Psoas muscle (tissue), 8 donors: ENCODE data around the gene KRT35. TPM values are rescaled to one million over a fixed set of nuclear protein-coding genes. Genes with fewer than 3 reads are reported as not detected.

Experiments
- ATAC-seq, 4 donors: fragments of 200-7000 bp; cut with Tn5 transposase; one replicate each; pipeline ENCODE4 v1.9.1; 2020; ENCODE audit warnings: moderate library complexity in 3 of 4, mild to moderate bottlenecking in 2 of 4
- DNase-seq, 2 donors: peaks; one replicate each; pipeline ENCODE4 v3.0.0-alpha.2; 2020
- H3K27ac ChIP-seq: fragments of 200-600 bp; one replicate; pipeline ENCODE4 v1.8.0; 2022
- H3K27me3 ChIP-seq, 3 donors: fragments of 200-600 bp in 1 of 3; one replicate each; pipeline versions ENCODE4 v1.6.1 to v1.8.0; 2013 to 2022; ENCODE audit warnings: low read length in 2 of 3, mild to moderate bottlenecking in 2 of 3, moderate library complexity in 1 of 3; ENCODE audit not compliant: insufficient read depth in 3 of 3
- H3K36me3 ChIP-seq, 2 donors: fragments of 200-600 bp in 1 of 2; one replicate each; pipeline versions ENCODE4 v1.6.1 to v1.8.0; 2013 to 2022; ENCODE audit warnings: low read depth in 1 of 2, mild to moderate bottlenecking in 1 of 2, moderate library complexity in 1 of 2; ENCODE audit not compliant: insufficient read depth in 1 of 2
- H3K4me1 ChIP-seq: fragments of 200-600 bp; one replicate; pipeline ENCODE4 v1.8.0; 2022
- H3K4me3 ChIP-seq: fragments of 200-600 bp; one replicate; pipeline ENCODE4 v1.8.0; 2022; ENCODE audit warnings: mild to moderate bottlenecking
- H3K9me3 ChIP-seq: fragments of 200-600 bp; one replicate; pipeline ENCODE4 v1.8.0; 2022
- WGBS, 3 donors: extraction: QIAGEN DNeasy Blood & Tissue Kit; methylation state at CpG; one replicate each; pipeline versions ENCODE4 v1.1.6 to v1.1.7; 2013; 5-methylcytosine and 5-hydroxymethylcytosine counted together
- intact Hi-C, 2 donors: fragments of 100-400 bp; cut with DNase I; formaldehyde crosslinking; loops; one replicate each; pipeline versions ENCODE4 v1.11.0 to v1.14.2; 2022
- polyA plus RNA-seq, 3 donors: library from polyadenylated mRNA; stranded (reverse); fragments of 200-250 nt; gene quantifications; one replicate each; pipeline ENCODE4 v1.2.3, GENCODE V29; 2013
- total RNA-seq, 4 donors: library from RNA; stranded (reverse); fragmentation: NEBNext Ultra II Directional in 2 of 4; extraction: Animal tissue kit (Norgen Biotek cat#: 25700) in 2 of 4; gene quantifications; one replicate each; pipeline versions ENCODE4 v1.2.1 to v1.2.4, GENCODE V29; 2021 to 2023
- TF ChIP-seq, protein P1 (sequence below): fragments of 200-600 bp; IDR thresholded peaks from one replicate; pipeline ENCODE4 v1.8.0; 2022; ENCODE audit warnings: antibody characterized with exemption
- donor health status: healthy with polysubstance abuse.
- donor health status: DM: no; HTN: no; CAD: no; lungs with moderate emphysema.
- donor health status: Bipolar disorder and iron deficiency.
- donor health status: healthy.
- donor health status: DM: yes; HTN: yes; CAD: no.
- donor health status: DM: no; HTN: no; CAD: no.
- donor health status: DM: no; HTN: no; CAD: no.
- donor health status: DM: yes; HTN: yes; CAD: no.

Gene KRT35
- total and polyA plus RNA-seq, 7 donors = not detected

DNA sequence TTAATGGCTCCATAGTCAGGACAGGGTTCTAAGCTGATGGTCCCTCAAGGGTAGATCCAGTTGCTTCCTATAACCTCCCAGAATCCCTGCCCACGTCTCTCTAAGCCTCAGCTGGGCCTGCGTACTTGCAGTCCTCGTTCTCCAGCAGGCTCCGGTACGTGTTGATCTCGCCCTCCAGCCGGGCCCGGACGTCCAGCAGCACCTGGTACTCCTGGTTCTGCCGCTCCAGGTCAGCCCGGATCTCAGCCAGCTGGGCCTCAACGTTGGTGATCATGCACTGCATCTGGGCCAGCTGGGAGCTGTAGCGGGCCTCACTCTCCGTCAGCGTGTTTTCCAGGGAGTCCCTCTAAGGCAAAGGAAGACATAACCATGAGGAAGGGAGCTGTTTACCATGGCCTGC is 18.2 kb downstream of the KRT35 start:
- Histone ChIP-seq H3K27ac (no peak overlapping the region), H3K4me1 (no peaks in the 10 kb centered on the region), H3K27me3 (peaks cover 0 to 3% (median 2%) of the 10 kb centered on the region in 3 donors), H3K9me3 (no peaks in the 10 kb centered on the region), H3K4me3 (no peak overlapping the region), H3K36me3 (no peaks in the 10 kb centered on the region)
- TF ChIP-seq, protein P1, sequence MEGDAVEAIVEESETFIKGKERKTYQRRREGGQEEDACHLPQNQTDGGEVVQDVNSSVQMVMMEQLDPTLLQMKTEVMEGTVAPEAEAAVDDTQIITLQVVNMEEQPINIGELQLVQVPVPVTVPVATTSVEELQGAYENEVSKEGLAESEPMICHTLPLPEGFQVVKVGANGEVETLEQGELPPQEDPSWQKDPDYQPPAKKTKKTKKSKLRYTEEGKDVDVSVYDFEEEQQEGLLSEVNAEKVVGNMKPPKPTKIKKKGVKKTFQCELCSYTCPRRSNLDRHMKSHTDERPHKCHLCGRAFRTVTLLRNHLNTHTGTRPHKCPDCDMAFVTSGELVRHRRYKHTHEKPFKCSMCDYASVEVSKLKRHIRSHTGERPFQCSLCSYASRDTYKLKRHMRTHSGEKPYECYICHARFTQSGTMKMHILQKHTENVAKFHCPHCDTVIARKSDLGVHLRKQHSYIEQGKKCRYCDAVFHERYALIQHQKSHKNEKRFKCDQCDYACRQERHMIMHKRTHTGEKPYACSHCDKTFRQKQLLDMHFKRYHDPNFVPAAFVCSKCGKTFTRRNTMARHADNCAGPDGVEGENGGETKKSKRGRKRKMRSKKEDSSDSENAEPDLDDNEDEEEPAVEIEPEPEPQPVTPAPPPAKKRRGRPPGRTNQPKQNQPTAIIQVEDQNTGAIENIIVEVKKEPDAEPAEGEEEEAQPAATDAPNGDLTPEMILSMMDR = no peak
- WGBS, 3 donors = 68 to 83% (median 72%) methylated on average over 15 of the region's 15 CpGs
- ATAC-seq (no peak), DNase-seq (no peak)
- intact Hi-C loops = no loop called here

DNA sequence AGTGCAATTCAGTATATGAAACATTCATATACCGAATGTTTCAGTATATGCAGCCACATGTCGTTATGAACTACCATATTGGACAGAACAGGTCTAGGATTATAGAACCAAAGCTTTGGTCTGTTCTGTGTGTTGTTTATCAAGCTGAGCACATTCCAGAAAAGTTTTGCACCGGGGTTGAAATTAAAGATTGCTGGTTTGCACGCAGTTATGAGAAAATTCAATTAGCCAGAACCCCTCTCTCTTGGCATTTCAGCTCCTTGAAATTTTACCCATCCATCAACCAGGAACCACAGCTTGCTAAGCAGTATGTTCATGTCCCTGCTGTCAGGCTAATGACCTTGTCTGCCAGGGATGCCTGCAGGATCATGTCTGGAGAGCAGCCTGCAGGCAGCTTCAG is 23.3 kb downstream of the KRT35 start:
- 58 to 78% (median 71%) methylated on average over 4 of the region's 4 CpGs for whole genome bisulfite sequencing, 3 donors
- intact Hi-C loops = no loop called here

DNA sequence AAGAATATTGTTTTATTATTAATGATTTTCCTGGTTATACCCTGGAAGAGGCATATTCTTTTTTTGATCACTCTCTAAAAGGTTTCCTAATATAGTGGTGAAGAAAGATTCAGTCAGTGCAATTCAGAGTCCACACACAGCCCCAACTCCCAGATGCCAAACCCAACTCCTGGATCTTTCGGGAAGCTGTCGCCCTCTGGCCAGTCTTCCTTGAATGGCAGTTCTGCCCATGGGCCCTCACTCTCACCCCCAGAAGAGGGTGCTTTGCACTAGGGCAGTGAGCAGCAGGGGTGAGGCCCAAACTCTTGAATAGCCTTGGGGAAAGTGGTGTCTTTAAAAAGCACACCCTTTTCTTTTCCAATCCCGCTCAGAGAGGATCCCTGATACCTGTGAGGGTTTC is 24.7 kb downstream of the KRT35 start:
- ATAC-seq (no peak), DNase-seq (no peak)
- Histone ChIP-seq H3K36me3 (no peaks in the 10 kb centered on the region), H3K27ac (no peak overlapping the region), H3K27me3 (peaks cover 0 to 2% (median 0%) of the 10 kb centered on the region in 3 donors), H3K9me3 (no peaks in the 10 kb centered on the region), H3K4me1 (no peaks in the 10 kb centered on the region), H3K4me3 (no peak overlapping the region)
- TF ChIP-seq, protein P1 = no peak
- intact Hi-C loops = no loop called here
- WGBS, 3 donors = 74 to 83% (median 81%) methylated on average over 3 of the region's 3 CpGs

More for the DNA sequence above, 23.3 kb downstream of the KRT35 start:
- no peak overlapping the region for H3K4me3 ChIP-seq
- no peak for DNase-seq
- H3K27me3 ChIP-seq = peaks cover 0 to 2% (median 0%) of the 10 kb centered on the region in 3 donors
- no peak for ATAC-seq
- no peaks in the 10 kb centered on the region for H3K36me3 ChIP-seq
- TF ChIP-seq, protein P1 = no peak
- H3K27ac ChIP-seq = no peak overlapping the region
- no peaks in the 10 kb centered on the region for H3K9me3 ChIP-seq
- H3K4me1 ChIP-seq = no peaks in the 10 kb centered on the region

DNA sequence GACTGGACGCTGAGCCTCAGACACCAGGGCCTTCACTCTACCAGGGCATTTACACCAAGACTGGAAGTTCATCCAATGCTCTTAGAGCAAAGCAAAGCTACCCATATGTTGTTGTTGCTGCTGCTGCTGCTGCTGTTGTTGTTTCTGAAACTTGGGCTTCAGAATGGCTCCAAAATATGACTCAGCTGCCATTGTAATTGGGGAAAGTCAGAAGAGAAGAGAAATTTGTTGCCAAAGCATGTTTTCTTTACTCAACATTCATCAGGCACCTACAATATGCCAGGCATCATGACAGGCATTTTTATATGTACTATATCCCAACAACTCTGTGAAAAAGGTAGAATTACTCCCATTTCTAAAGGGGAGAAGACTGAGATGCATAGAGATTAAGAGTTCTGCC is 25.7 kb downstream of the KRT35 start:
- Histone ChIP-seq H3K4me3 (no peak overlapping the region), H3K4me1 (no peaks in the 10 kb centered on the region), H3K36me3 (no peaks in the 10 kb centered on the region), H3K9me3 (no peaks in the 10 kb centered on the region), H3K27ac (no peak overlapping the region), H3K27me3 (no peaks in the 10 kb centered on the region)
- no peak for DNase-seq
- intact Hi-C loops = no loop called here
- 71 to 88% (median 71%) methylated on average over 1 of the region's 1 CpG for WGBS, 3 donors
- no peak for ATAC-seq
- TF ChIP-seq, protein P1 = no peak

DNA sequence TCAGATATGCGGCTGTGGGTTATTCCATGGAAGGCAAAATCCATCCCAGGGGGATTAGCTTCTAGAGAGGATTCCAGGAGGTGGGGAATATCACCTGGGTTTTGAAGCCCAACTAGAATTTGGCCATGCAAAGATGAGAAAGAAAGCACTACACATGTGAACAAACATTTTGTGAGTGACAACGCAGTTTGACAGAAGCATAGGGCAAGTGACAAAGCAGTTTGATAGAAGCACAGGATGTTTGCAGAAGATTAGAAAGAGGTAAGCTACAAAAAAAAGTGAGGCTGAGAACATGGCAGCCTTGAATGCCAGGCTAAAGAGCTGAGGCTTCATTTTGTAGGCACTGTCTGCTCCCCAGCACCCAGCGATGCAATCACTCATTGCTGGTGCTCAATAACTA is 27.9 kb downstream of the KRT35 start:
- H3K4me1 ChIP-seq = no peaks in the 10 kb centered on the region
- intact Hi-C loops = no loop called here
- ATAC-seq = no peak

More for the DNA sequence above, 27.9 kb downstream of the KRT35 start:
- no peaks in the 10 kb centered on the region for H3K27me3 ChIP-seq
- H3K4me3 ChIP-seq = no peak overlapping the region
- TF ChIP-seq, protein P1 = no peak
- no peaks in the 10 kb centered on the region for H3K36me3 ChIP-seq
- H3K27ac ChIP-seq = no peak overlapping the region
- H3K9me3 ChIP-seq = no peaks in the 10 kb centered on the region
- DNase-seq = no peak
- 92 to 94% (median 92%) methylated on average over 3 of the region's 3 CpGs for WGBS, 3 donors
